PC-3 (cell line): ENCODE measurements around the gene HIPK2. TPM values are rescaled to one million over a fixed set of nuclear protein-coding genes. Genes with fewer than 3 reads are reported as not detected.

Source experiments
- ATAC-seq: fragments of 200-7000 bp; cut with Tn5 transposase; 2 replicates; pipeline ENCODE4 v1.9.1; 2020; ENCODE audit warnings: mild to moderate bottlenecking, moderate library complexity
- BruUV-seq: library from RNA; stranded (reverse); fragments of 400-500 nt; replicated peaks from 2 replicates; lab custom pipeline; 2021; lab: Mats Ljungman, UMichigan
- CTCF ChIA-PET: fragments of 300-600 bp; sonication (Branson Sonifier 250); formaldehyde crosslinking; loops from one replicate; lab custom pipeline; 2022; ENCODE audit warnings: antibody characterized with exemption; lab: Charles Lee
- POLR2A ChIA-PET: fragments of 300-600 bp; sonication (Branson Sonifier 250); formaldehyde crosslinking; loops from one replicate; lab custom pipeline; 2022; ENCODE audit warnings: antibody characterized with exemption; ENCODE audit not compliant: unreplicated experiment; lab: Charles Lee
- DNase-seq: peaks from one replicate; pipeline ENCODE4 v3.0.0-alpha.2; 2015
- H2AFZ ChIP-seq: fragments of 300-600 bp; sonication (generic); 2 replicates; pipeline ENCODE4 v1.6.0; 2016; ENCODE audit warnings: antibody characterized with exemption, low read length
- H3F3A ChIP-seq: fragments of 300-600 bp; sonication (generic); one replicate; pipeline ENCODE4 v1.6.0; 2017; ENCODE audit warnings: antibody characterized with exemption, low read length, control low read depth, mild to moderate bottlenecking; ENCODE audit not compliant: unreplicated experiment
- H3K27ac ChIP-seq: fragments of 300-600 bp; sonication (generic); 2 replicates; pipeline ENCODE4 v1.5.1; 2016; ENCODE audit warnings: mild to moderate bottlenecking, low read length
- H3K27me3 ChIP-seq: fragments of 300-600 bp; sonication (generic); 2 replicates; pipeline ENCODE4 v1.6.1; 2016; ENCODE audit warnings: low read length, mixed read lengths
- H3K36me3 ChIP-seq: fragments of 300-600 bp; sonication (generic); 2 replicates; pipeline ENCODE4 v1.6.1; 2016; ENCODE audit warnings: low read depth, mixed run types, low read length, mixed read lengths
- H3K4me1 ChIP-seq: fragments of 300-600 bp; sonication (generic); 2 replicates; pipeline ENCODE4 v1.5.1; 2016; ENCODE audit warnings: low read length; ENCODE audit not compliant: insufficient read depth
- H3K4me2 ChIP-seq: fragments of 300-600 bp; sonication (generic); 2 replicates; pipeline ENCODE4 v1.6.0; 2016; ENCODE audit warnings: low read length
- H3K4me3 ChIP-seq: fragments of 300-600 bp; sonication (generic); 2 replicates; pipeline ENCODE4 v1.5.1; 2016; ENCODE audit warnings: mild to moderate bottlenecking, low read length, mixed read lengths
- H3K79me2 ChIP-seq: fragments of 300-600 bp; sonication (generic); 2 replicates; pipeline ENCODE4 v1.6.1; 2017; ENCODE audit warnings: low read length, mixed read lengths
- H3K9ac ChIP-seq: fragments of 300-600 bp; sonication (generic); 2 replicates; pipeline ENCODE4 v1.6.0; 2016; ENCODE audit warnings: mild to moderate bottlenecking, low read length
- H3K9me2 ChIP-seq: fragments of 300-600 bp; sonication (generic); replicated peaks from 2 replicates; pipeline ENCODE4 v1.6.1; 2016; ENCODE audit warnings: mixed run types, low read length, mixed read lengths
- H3K9me3 ChIP-seq: fragments of 300-600 bp; sonication (generic); 2 replicates; pipeline ENCODE4 v1.6.1; 2016; ENCODE audit warnings: low read length, mixed read lengths
- H4K20me1 ChIP-seq: fragments of 300-600 bp; sonication (generic); 2 replicates; pipeline ENCODE4 v1.6.1; 2016; ENCODE audit warnings: low read length, mixed read lengths
- CTCF ChIP-seq: fragments of 300-600 bp; sonication (generic); conservative IDR thresholded peaks from 2 replicates; pipeline ENCODE4 v1.5.1; 2017; ENCODE audit warnings: antibody characterized with exemption, low read depth, mild to moderate bottlenecking, low read length
- EZH2 ChIP-seq: fragments of 300-600 bp; sonication (generic); IDR thresholded peaks from one replicate; pipeline ENCODE4 v1.6.1; 2017; ENCODE audit warnings: antibody characterized with exemption, mild to moderate bottlenecking, low read length; ENCODE audit not compliant: unreplicated experiment
- EZH2phosphoT487 ChIP-seq: fragments of 300-600 bp; sonication (generic); IDR thresholded peaks from 2 replicates; pipeline ENCODE4 v1.6.1; 2018; ENCODE audit warnings: mild to moderate bottlenecking, antibody characterized with exemption, low read length, borderline replicate concordance
- intact Hi-C: fragments of 100-400 bp; cut with micrococcal nuclease; formaldehyde crosslinking; loops from 2 replicates; pipeline ENCODE4 v1.9.0; 2023
- total RNA-seq: library from RNA; depleted of rRNA; stranded (reverse); fragments of >200 nt; gene quantifications from 2 replicates; pipeline ENCODE4 v1.2.3, GENCODE V29; 2014

HIPK2 gene
- total RNA-seq, 1 experiment from 2014 or later = 38.1 TPM

- Histone ChIP-seq H3K4me3 (no peak overlapping the region), H3K9me2 (no peaks in the 10 kb centered on the region), H3K4me1 (peaks cover 49% of the 10 kb centered on the region), H3K9ac (no peak overlapping the region), H3K27me3 (no peaks in the 10 kb centered on the region), H3K79me2 (peaks cover 100% of the 10 kb centered on the region), H3K4me2 (no peak overlapping the region), H3K36me3 (peaks cover 23% of the 10 kb centered on the region; the same call in 1 of the 2 replicates), H2AFZ (no peak overlapping the region), H4K20me1 (peaks cover 66% of the 10 kb centered on the region), H3K9me3 (no peaks in the 10 kb centered on the region), H3F3A (peaks cover 4% of the 10 kb centered on the region), H3K27ac (peak overlapping the region; percentile 75; the same call in 1 of the 2 replicates)
- ChIA-PET CTCF (interaction anchor here (0.6 kb wide), 1 partner anchor 19 kb away, joined by 4 read pairs; no protein-coding TSS in a partner anchor), POLR2A (no interaction called here)
- DNase-seq (peak; percentile 7), ATAC-seq (no peak)
- TF ChIP-seq CTCF = no peak
- TF ChIP-seq EZH2phosphoT487 = no peak
- no peak for TF ChIP-seq EZH2
- intact Hi-C loops = no loop called here
- BruUV-seq = no TSS peak
These were observed 35.9 kb downstream of the HIPK2 start for GRCh38 chr7:139741789-139742344.

- Histone ChIP-seq H3K4me2 (peak overlapping the region; percentile 31; the same call in 1 of the 2 replicates), H2AFZ (no peak overlapping the region), H3K4me3 (no peak overlapping the region), H3K27me3 (no peaks in the 10 kb centered on the region), H3F3A (peaks cover 4% of the 10 kb centered on the region), H3K79me2 (peaks cover 100% of the 10 kb centered on the region), H3K36me3 (peaks cover 22% of the 10 kb centered on the region; the same call in 1 of the 2 replicates), H3K4me1 (peaks cover 49% of the 10 kb centered on the region), H3K9me2 (no peaks in the 10 kb centered on the region), H4K20me1 (peaks cover 60% of the 10 kb centered on the region), H3K27ac (peak overlapping the region; percentile 75), H3K9me3 (no peaks in the 10 kb centered on the region), H3K9ac (no peak overlapping the region)
- ATAC-seq (no peak), DNase-seq (no peak)
- intact Hi-C loops = no loop called here
- CTCF ChIA-PET = interaction anchor here (0.6 kb wide), 1 partner anchor 18 kb away, joined by 4 read pairs; no protein-coding TSS in a partner anchor
- no TSS peak for BruUV-seq
- TF ChIP-seq EZH2 (no peak), CTCF (no peak), EZH2phosphoT487 (no peak)
- POLR2A ChIA-PET = no interaction called here
These were observed 36.6 kb downstream of the HIPK2 start for GRCh38 chr7:139741239-139741638.

- H4K20me1 ChIP-seq = peaks cover 52% of the 10 kb centered on the region; the same call in 1 of the 2 replicates
- no peak overlapping the region for H2AFZ ChIP-seq
- DNase-seq (peak; percentile 35), ATAC-seq (peak; percentile 58)
- peak overlapping the region; percentile 75 for H3K27ac ChIP-seq
- POLR2A ChIA-PET = no interaction called here
- H3K79me2 ChIP-seq = peaks cover 100% of the 10 kb centered on the region
- no peaks in the 10 kb centered on the region for H3K9me3 ChIP-seq
- H3K36me3 ChIP-seq = peaks cover 29% of the 10 kb centered on the region
- no TSS peak for BruUV-seq
- no peaks in the 10 kb centered on the region for H3K9me2 ChIP-seq
- no peak overlapping the region for H3K9ac ChIP-seq
- H3K4me2 ChIP-seq = peak overlapping the region; percentile 37; the same call in 1 of the 2 replicates
- H3F3A ChIP-seq = peaks cover 4% of the 10 kb centered on the region
- peaks cover 54% of the 10 kb centered on the region for H3K4me1 ChIP-seq
- intact Hi-C loops = loop anchor here (1.0 kb wide), 1 partner anchor 8 kb away; no protein-coding TSS in a partner anchor
- H3K4me3 ChIP-seq = no peak overlapping the region
- CTCF ChIA-PET = no interaction called here
- TF ChIP-seq CTCF (no peak), EZH2phosphoT487 (no peak), EZH2 (no peak)
- H3K27me3 ChIP-seq = no peaks in the 10 kb centered on the region
These were observed 37.8 kb downstream of the HIPK2 start for GRCh38 chr7:139739863-139740597.
